Tibial nerve (tissue), 4 donors: ENCODE results near the gene ROBO2. TPM values are rescaled to one million over a fixed set of nuclear protein-coding genes. Genes with fewer than 3 reads are reported as not detected.
A peak's percentile ranks its signal among the peaks of the same experiment; 100 is the strongest.

ENCODE experiments used
- DNase-seq, 2 donors: peaks; one replicate each; pipeline ENCODE4 v3.0.0-alpha.2; 2019; ENCODE audit warnings: low spot score in 2 of 2
- H3K27ac ChIP-seq, 4 donors: fragments of 200-600 bp; sonication (generic) in 3 of 4; one replicate each; pipeline ENCODE4 v1.5.1; 2017 to 2019; ENCODE audit warnings: mild to moderate bottlenecking in 1 of 4
- H3K27me3 ChIP-seq, 2 donors: fragments of 200-600 bp; sonication (generic) in 1 of 2; one replicate each; pipeline versions ENCODE4 v1.5.1 to v1.6.0; 2017 to 2019
- H3K36me3 ChIP-seq, 3 donors: fragments of 200-600 bp; sonication (generic); one replicate each; pipeline ENCODE4 v1.5.1; 2018 to 2019
- H3K4me1 ChIP-seq, 4 donors: fragments of 200-600 bp; sonication (generic) in 3 of 4; one replicate each; pipeline ENCODE4 v1.5.1; 2017 to 2019
- H3K4me3 ChIP-seq, 4 donors: fragments of 200-600 bp; sonication (generic) in 3 of 4; one replicate each; pipeline ENCODE4 v1.5.1; 2017 to 2019; ENCODE audit warnings: mild to moderate bottlenecking in 1 of 4, moderate library complexity in 1 of 4
- H3K9me3 ChIP-seq, 4 donors: fragments of 200-600 bp; sonication (generic) in 3 of 4; one replicate each; pipeline ENCODE4 v1.5.1; 2017 to 2019
- EP300 ChIP-seq, 2 donors: sonication (generic); formaldehyde crosslinking; IDR thresholded peaks; one replicate each; pipeline ENCODE4 v1.6.1; 2017; ENCODE audit warnings: antibody characterized with exemption in 2 of 2, mild to moderate bottlenecking in 1 of 2
- POLR2A ChIP-seq, 2 donors: fragments of 450-650 bp; IDR thresholded peaks; one replicate each; pipeline ENCODE4 v1.6.1; 2017; ENCODE audit warnings: antibody characterized with exemption in 2 of 2, mild to moderate bottlenecking in 2 of 2, moderate library complexity in 2 of 2
- WGBS, 2 donors: methylation state at CpG; one replicate each; pipeline ENCODE4 v1.1.5; 2018; 5-methylcytosine and 5-hydroxymethylcytosine counted together
- total RNA-seq, 4 donors: library from RNA; depleted of rRNA; stranded (reverse); fragments of >200 nt; gene quantifications; one replicate each; pipeline ENCODE4 v1.1.0, GENCODE V29; 2016
- TF ChIP-seq, protein P1 (sequence below), 5 experiments: fragments of 200-600 bp in 3 of 5; fragments of 450-650 bp in 2 of 5; sonication (generic) in 3 of 5; IDR thresholded peaks; one replicate each; pipeline ENCODE4 v1.5.1; 2016 to 2019; ENCODE audit warnings: antibody characterized with exemption in 5 of 5, mild to moderate bottlenecking in 3 of 5, moderate library complexity in 2 of 5

Gene ROBO2
- total RNA-seq, 4 donors from 2014 or later, result 0.30 to 4.4 (median 1.9) TPM

DNA sequence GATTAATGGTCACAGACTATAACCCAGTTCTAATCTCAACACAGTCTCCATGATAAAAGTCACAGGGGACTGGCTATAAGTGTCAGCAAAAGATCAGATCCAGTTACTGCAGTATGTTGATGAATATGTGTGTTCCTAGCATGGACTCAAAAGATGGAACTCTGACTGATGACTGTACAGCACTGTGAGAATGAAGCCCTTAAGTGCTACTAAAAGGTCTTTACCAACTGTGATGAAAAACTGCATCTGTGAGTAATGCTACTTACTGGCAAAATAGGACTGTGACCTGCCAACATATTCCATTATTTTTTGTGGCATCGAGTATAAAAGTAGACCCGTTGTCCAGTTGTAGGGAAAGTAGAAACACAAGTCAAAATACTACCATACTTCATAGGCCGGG is 284.2 kb downstream of the ROBO2 start:
- no peak for DNase-seq
- TF ChIP-seq, protein P1, sequence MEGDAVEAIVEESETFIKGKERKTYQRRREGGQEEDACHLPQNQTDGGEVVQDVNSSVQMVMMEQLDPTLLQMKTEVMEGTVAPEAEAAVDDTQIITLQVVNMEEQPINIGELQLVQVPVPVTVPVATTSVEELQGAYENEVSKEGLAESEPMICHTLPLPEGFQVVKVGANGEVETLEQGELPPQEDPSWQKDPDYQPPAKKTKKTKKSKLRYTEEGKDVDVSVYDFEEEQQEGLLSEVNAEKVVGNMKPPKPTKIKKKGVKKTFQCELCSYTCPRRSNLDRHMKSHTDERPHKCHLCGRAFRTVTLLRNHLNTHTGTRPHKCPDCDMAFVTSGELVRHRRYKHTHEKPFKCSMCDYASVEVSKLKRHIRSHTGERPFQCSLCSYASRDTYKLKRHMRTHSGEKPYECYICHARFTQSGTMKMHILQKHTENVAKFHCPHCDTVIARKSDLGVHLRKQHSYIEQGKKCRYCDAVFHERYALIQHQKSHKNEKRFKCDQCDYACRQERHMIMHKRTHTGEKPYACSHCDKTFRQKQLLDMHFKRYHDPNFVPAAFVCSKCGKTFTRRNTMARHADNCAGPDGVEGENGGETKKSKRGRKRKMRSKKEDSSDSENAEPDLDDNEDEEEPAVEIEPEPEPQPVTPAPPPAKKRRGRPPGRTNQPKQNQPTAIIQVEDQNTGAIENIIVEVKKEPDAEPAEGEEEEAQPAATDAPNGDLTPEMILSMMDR (IDR thresholded peaks at IDR 0.05), result no peak
- TF ChIP-seq EP300 (IDR thresholded peaks at IDR 0.05) (no peak), POLR2A (IDR thresholded peaks at IDR 0.05) (no peak)
- WGBS, 2 donors, result 86 to 92% methylated on average over 3 of the region's 3 CpGs
- no peak overlapping the region for H3K27ac ChIP-seq
- no peak overlapping the region for H3K4me3 ChIP-seq
- no peaks in the 10 kb centered on the region for H3K36me3 ChIP-seq
- no peaks in the 10 kb centered on the region for H3K27me3 ChIP-seq
- no peaks in the 10 kb centered on the region for H3K9me3 ChIP-seq
- H3K4me1 ChIP-seq, result peaks cover 0 to 6% (median 0%) of the 10 kb centered on the region in 4 donors

GRCh38 chr3:77325280-77325679 is 285.4 kb downstream of the ROBO2 start:
- Histone ChIP-seq H3K9me3 (no peaks in the 10 kb centered on the region), H3K36me3 (no peaks in the 10 kb centered on the region), H3K4me1 (peaks cover 0 to 10% (median 0%) of the 10 kb centered on the region in 4 donors), H3K4me3 (no peak overlapping the region), H3K27me3 (no peaks in the 10 kb centered on the region), H3K27ac (no peak overlapping the region)
- TF ChIP-seq, protein P1 (IDR thresholded peaks at IDR 0.05), result no peak
- TF ChIP-seq POLR2A (IDR thresholded peaks at IDR 0.05) (no peak), EP300 (IDR thresholded peaks at IDR 0.05) (no peak)
- DNase-seq, result no peak
- WGBS, 2 donors, result 86 to 89% methylated on average over 2 of the region's 2 CpGs

GRCh38 chr3:77325702-77326101 is 285.8 kb downstream of the ROBO2 start:
- Histone ChIP-seq H3K27me3 (no peaks in the 10 kb centered on the region), H3K4me3 (no peak overlapping the region), H3K9me3 (no peaks in the 10 kb centered on the region), H3K36me3 (no peaks in the 10 kb centered on the region), H3K27ac (no peak overlapping the region), H3K4me1 (peaks cover 0 to 9% (median 0%) of the 10 kb centered on the region in 4 donors)
- WGBS, 2 donors, result 95% methylated on average over 2 of the region's 2 CpGs
- no peak for DNase-seq
- TF ChIP-seq EP300 (IDR thresholded peaks at IDR 0.05) (no peak), POLR2A (IDR thresholded peaks at IDR 0.05) (no peak)
- TF ChIP-seq, protein P1 (IDR thresholded peaks at IDR 0.05), result no peak

GRCh38 chr3:77326586-77326985 is 286.7 kb downstream of the ROBO2 start:
- Histone ChIP-seq H3K4me1 (peaks cover 0 to 9% (median 0%) of the 10 kb centered on the region in 4 donors), H3K36me3 (no peaks in the 10 kb centered on the region), H3K27me3 (no peaks in the 10 kb centered on the region), H3K4me3 (no peak overlapping the region), H3K27ac (no peak overlapping the region), H3K9me3 (no peaks in the 10 kb centered on the region)
- no peak for DNase-seq
- 87 to 92% methylated on average over 5 of the region's 5 CpGs for WGBS, 2 donors
- TF ChIP-seq EP300 (IDR thresholded peaks at IDR 0.05) (no peak), POLR2A (IDR thresholded peaks at IDR 0.05) (no peak)
- TF ChIP-seq, protein P1 (IDR thresholded peaks at IDR 0.05), result no peak

- Histone ChIP-seq H3K27me3 (no peaks in the 10 kb centered on the region), H3K27ac (peak overlapping the region in 1 of 4 donors; percentile 21), H3K36me3 (no peaks in the 10 kb centered on the region), H3K9me3 (no peaks in the 10 kb centered on the region), H3K4me3 (no peak overlapping the region), H3K4me1 (peaks cover 0 to 9% (median 0%) of the 10 kb centered on the region in 4 donors)
- TF ChIP-seq EP300 (IDR thresholded peaks at IDR 0.05), result no peak
- TF ChIP-seq POLR2A (IDR thresholded peaks at IDR 0.05), result no peak
- TF ChIP-seq, protein P1 (IDR thresholded peaks at IDR 0.05), result no peak
- DNase-seq, result no peak
- 15 to 39% methylated on average over 1 of the region's 1 CpG for WGBS, 2 donors
These were observed 288.8 kb downstream of the ROBO2 start for GRCh38 chr3:77328690-77329089.
